GM18520 (cell line): ENCODE data around the gene ZBTB8A.

Experiments
- ATAC-seq: cut with Tn5 transposase; IDR thresholded peaks from one replicate; pipeline ENCODE4 v1.9.1; 2021; ENCODE audit not compliant: unreplicated experiment

ZBTB8A gene

GRCh38 chr1:32651461-32652073 lies 112.3 kb downstream of the ZBTB8A start:
- peak; percentile 25 for ATAC-seq

GRCh38 chr1:32652244-32652962 lies 113.2 kb downstream of the ZBTB8A start:
- ATAC-seq = no peak
